Right atrium auricular region (tissue), 2 donors: ENCODE data around the gene ALKBH8. TPM values are rescaled to one million over a fixed set of nuclear protein-coding genes. Genes with fewer than 3 reads are reported as not detected.
"Not testable (repeated sequence)": the region's sequence is repeated elsewhere in the genome, so short reads cannot be mapped to it uniquely, and the experiment has no call there.

Experiments
- DNase-seq: peaks from one replicate; pipeline ENCODE4 v3.0.0-alpha.2; 2019; ENCODE audit warnings: low spot score
- H3K27ac ChIP-seq, 2 donors: fragments of 200-600 bp; sonication (generic); 1 replicate in 1 of 2; 2 replicates in 1 of 2; pipeline ENCODE4 v1.5.1; 2016 to 2019
- H3K27me3 ChIP-seq, 2 donors: fragments of 200-600 bp; sonication (generic); one replicate each; pipeline versions ENCODE4 v1.5.1 to v1.6.0; 2017 to 2019
- H3K36me3 ChIP-seq: fragments of 200-600 bp; sonication (generic); one replicate; pipeline ENCODE4 v1.5.1; 2016
- H3K4me1 ChIP-seq, 2 donors: fragments of 200-600 bp; sonication (generic); one replicate each; pipeline versions ENCODE4 v1.5.1 to v1.6.0; 2017 to 2019
- H3K4me3 ChIP-seq, 2 donors: fragments of 200-600 bp; sonication (generic); 1 replicate in 1 of 2; 2 replicates in 1 of 2; pipeline ENCODE4 v1.5.1; 2017 to 2019; ENCODE audit warnings: mild to moderate bottlenecking in 1 of 2, moderate library complexity in 1 of 2
- H3K9me3 ChIP-seq, 2 donors: fragments of 200-600 bp; sonication (generic); one replicate each; pipeline ENCODE4 v1.5.1; 2019
- CTCF ChIP-seq, 2 donors: fragments of 200-600 bp; sonication (generic); IDR thresholded peaks; one replicate each; pipeline ENCODE4 v1.5.1; 2019; ENCODE audit warnings: antibody characterized with exemption in 2 of 2
- total RNA-seq, 2 donors: library from RNA; depleted of rRNA; stranded (reverse); fragments of >200 nt; gene quantifications; one replicate each; pipeline ENCODE4 v1.1.0, GENCODE V29; 2016

The ALKBH8 gene
- total RNA-seq, 2 donors from 2014 or later = 3.4 to 4.9 TPM

DNA sequence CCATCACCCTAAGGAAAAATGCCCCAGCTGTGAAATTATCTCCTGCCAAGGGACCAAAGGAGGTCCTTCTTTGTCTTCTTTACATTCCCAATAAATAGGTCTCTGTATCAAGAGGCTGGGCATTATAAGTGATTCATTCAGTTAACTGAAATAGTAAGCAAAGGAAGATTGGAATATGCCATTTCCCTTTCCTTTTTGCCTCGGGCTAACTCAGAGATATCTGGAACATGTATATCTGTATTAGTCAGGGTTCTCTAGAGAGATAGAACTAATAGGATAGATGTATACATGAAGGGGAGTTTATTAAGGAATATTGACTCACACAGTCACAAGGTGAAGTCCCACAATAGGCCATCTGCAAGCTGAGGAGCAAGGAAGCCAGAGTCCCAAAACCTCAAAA is 92.6 kb downstream of the ALKBH8 start:
- no peak for TF ChIP-seq CTCF (IDR thresholded peaks at IDR 0.05)
- H3K4me1 ChIP-seq = no peaks in the 10 kb centered on the region
- H3K27me3 ChIP-seq = no peaks in the 10 kb centered on the region
- no peak overlapping the region for H3K4me3 ChIP-seq
- no peak for DNase-seq
- H3K9me3 ChIP-seq = no peaks in the 10 kb centered on the region
- no peak overlapping the region for H3K27ac ChIP-seq
- H3K36me3 ChIP-seq = no peaks in the 10 kb centered on the region

GRCh38 chr11:107468596-107468995 is 96.9 kb downstream of the ALKBH8 start:
- Histone ChIP-seq H3K9me3 (no peaks in the 10 kb centered on the region), H3K27me3 (no peaks in the 10 kb centered on the region), H3K36me3 (no peaks in the 10 kb centered on the region), H3K27ac (no peak overlapping the region), H3K4me1 (no peaks in the 10 kb centered on the region), H3K4me3 (no peak overlapping the region)
- DNase-seq = no peak
- no peak for TF ChIP-seq CTCF (IDR thresholded peaks at IDR 0.05)

GRCh38 chr11:107467696-107468095 is 97.8 kb downstream of the ALKBH8 start:
- no peaks in the 10 kb centered on the region for H3K36me3 ChIP-seq
- no peaks in the 10 kb centered on the region for H3K27me3 ChIP-seq
- DNase-seq = no peak
- no peak overlapping the region for H3K27ac ChIP-seq
- H3K9me3 ChIP-seq = no peaks in the 10 kb centered on the region
- H3K4me3 ChIP-seq = no peak overlapping the region
- TF ChIP-seq CTCF (IDR thresholded peaks at IDR 0.05) = no peak
- no peaks in the 10 kb centered on the region for H3K4me1 ChIP-seq

DNA sequence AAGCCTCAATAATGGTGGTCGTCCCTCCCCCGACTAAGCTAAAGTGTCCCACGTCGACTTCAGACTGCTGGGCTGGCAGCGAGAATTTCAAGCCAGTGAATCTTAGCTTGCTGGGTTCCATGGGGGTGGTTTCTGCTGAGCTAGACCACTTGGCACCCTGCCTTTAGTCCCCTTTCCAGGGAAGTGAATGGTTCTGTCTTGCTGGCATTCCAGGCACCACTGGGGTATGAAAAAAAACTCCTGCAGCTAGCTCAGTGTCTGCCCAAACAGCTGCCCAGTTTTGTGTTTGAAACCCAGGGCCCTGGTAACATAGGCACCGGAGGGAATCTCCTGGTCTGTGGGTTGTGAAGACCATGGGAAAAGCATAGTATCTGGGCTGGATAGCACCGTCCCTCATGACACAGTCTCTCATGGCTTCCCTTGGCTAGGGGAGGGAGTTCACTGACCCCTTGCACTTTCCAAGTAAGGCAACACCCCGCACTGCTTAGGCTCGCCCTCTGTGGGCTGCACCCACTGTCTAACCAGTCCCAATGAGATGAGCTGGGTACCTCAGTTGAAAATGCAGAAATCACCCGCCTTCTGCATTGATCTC is 99.2 kb downstream of the ALKBH8 start:
- DNase-seq, H3K27me3 ChIP-seq: not testable (repeated sequence)

DNA sequence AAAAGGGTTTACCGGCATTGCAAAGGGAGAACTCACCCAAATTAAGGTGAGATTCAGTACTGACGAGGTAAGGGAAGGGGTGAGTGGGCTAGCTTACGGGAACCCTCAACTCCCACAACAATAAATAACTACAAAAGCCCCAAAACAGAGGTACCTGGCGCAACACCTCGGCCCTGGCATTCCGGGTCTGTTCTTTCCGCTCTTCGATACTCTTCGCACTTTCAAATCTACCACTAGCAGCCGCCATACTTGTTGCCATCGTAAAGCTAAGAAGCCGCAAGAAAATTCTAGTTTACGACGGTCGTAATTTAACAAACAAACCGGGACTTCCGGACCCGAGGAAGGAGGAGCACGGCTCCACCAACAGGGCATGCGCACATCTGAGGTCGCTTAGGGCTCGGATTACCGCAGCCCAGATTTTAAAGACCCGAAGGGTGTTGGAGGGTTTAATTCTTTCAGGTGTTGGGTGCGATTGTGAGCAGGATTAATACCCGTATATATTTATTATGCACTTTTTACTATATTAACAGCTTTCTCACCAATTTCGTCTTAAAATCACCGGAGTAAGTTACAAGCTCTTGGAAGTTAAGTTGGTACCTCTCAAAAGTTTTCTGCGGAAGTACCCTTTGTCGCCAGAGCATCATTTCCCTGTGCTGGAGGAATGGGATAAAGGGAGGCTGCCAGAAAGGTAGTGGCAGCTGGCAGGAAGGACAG is 107.8 kb downstream of the ALKBH8 start, which contains the start of gene CWF19L2:
CWF19L2 (minus strand) TSS at position 268 of the 714 bp plus-strand sequence; CDS start at position 259, 9 bp downstream.
- Histone ChIP-seq H3K36me3 (peaks cover 16% of the 10 kb centered on the region), H3K4me3 (peak within 1 kb of the TSS; percentile 61 to 83), H3K27ac (peak within 1 kb of the TSS; percentile 62 to 84), H3K27me3 (no peaks in the 10 kb centered on the region), H3K9me3 (no peaks in the 10 kb centered on the region), H3K4me1 (peaks cover 0 to 16% of the 10 kb centered on the region in 2 donors)
- peak; percentile 89 for DNase-seq
- TF ChIP-seq CTCF (IDR thresholded peaks at IDR 0.05) = peak in 1 of 2 donors; percentile 25

More for the DNA sequence above, 99.2 kb downstream of the ALKBH8 start:
- H3K9me3 ChIP-seq, H3K4me3 ChIP-seq, H3K4me1 ChIP-seq, H3K27ac ChIP-seq, H3K36me3 ChIP-seq: not testable (repeated sequence)

- Histone ChIP-seq H3K4me3 (peak overlapping the region; percentile 61 to 83), H3K27ac (peak overlapping the region; percentile 62 to 84), H3K27me3 (no peaks in the 10 kb centered on the region), H3K36me3 (peaks cover 20% of the 10 kb centered on the region), H3K4me1 (peaks cover 0 to 16% of the 10 kb centered on the region in 2 donors), H3K9me3 (no peaks in the 10 kb centered on the region)
- DNase-seq = no peak
- no peak for TF ChIP-seq CTCF (IDR thresholded peaks at IDR 0.05)
Measured at GRCh38 chr11:107457205-107457557, 108.4 kb downstream of the ALKBH8 start.
